Body of pancreas (tissue), 4 donors: ENCODE results near the gene LRP10. TPM values are rescaled to one million over a fixed set of nuclear protein-coding genes. Genes with fewer than 3 reads are reported as not detected.
A peak's percentile ranks its signal among the peaks of the same experiment; 100 is the strongest.

Experiments used
- ATAC-seq: fragments of 150-250 bp; one replicate; pipeline ENCODE4 v1.9.1; 2016
- DNase-seq, 4 donors: peaks; one replicate each; pipeline ENCODE4 v3.0.0-alpha.2; 2019
- H3K27ac ChIP-seq, 4 donors: fragments of 200-600 bp; sonication (generic); 1 replicate in 3 of 4; 2 replicates in 1 of 4; pipeline versions ENCODE4 v1.5.1 to v1.6.1; 2016 to 2019; ENCODE audit warnings: mild to moderate bottlenecking in 1 of 4, mixed read lengths in 1 of 4, moderate library complexity in 1 of 4
- H3K27me3 ChIP-seq, 2 donors: fragments of 200-600 bp; sonication (generic); one replicate each; pipeline ENCODE4 v1.6.0; 2016; ENCODE audit warnings: mild to moderate bottlenecking in 1 of 2
- H3K36me3 ChIP-seq, 2 donors: fragments of 200-600 bp; sonication (generic); replicated peaks in 1 of 2; 2 replicates each; pipeline ENCODE4 v1.5.1; 2016; ENCODE audit warnings: low read depth in 2 of 2; ENCODE audit not compliant: insufficient read depth in 1 of 2
- H3K4me1 ChIP-seq: fragments of 200-600 bp; sonication (generic); one replicate; pipeline ENCODE4 v1.6.0; 2016
- H3K4me3 ChIP-seq, 2 donors: fragments of 200-600 bp; sonication (generic); 1 replicate in 1 of 2; 2 replicates in 1 of 2; pipeline ENCODE4 v1.5.1; 2016 to 2019
- H3K9me3 ChIP-seq, 3 donors: fragments of 200-600 bp; sonication (generic); 1 replicate in 2 of 3; 2 replicates in 1 of 3; pipeline ENCODE4 v1.5.1; 2016
- CTCF ChIP-seq, 7 experiments: fragments of 450-650 bp in 4 of 7; fragments of 200-600 bp in 3 of 7; sonication (generic) in 3 of 7; IDR thresholded peaks; one replicate each; pipeline ENCODE4 v1.5.1; 2016 to 2019; ENCODE audit warnings: antibody characterized with exemption in 7 of 7
- POLR2A ChIP-seq, 3 donors: fragments of 450-650 bp; IDR thresholded peaks; one replicate each; pipeline ENCODE4 v1.6.1; 2016; ENCODE audit warnings: antibody characterized with exemption in 3 of 3, mild to moderate bottlenecking in 2 of 3
- WGBS, 2 donors: methylation state at CpG; one replicate each; pipeline ENCODE4 v1.1.5; 2017; 5-methylcytosine and 5-hydroxymethylcytosine counted together
- intact Hi-C: fragments of 100-400 bp; cut with DNase I; formaldehyde crosslinking; loops from one replicate; pipeline ENCODE4 v1.15.1; 2023
- total RNA-seq, 2 donors: library from RNA; depleted of rRNA; stranded (reverse); fragments of >200 nt; gene quantifications; one replicate each; pipeline ENCODE4 v1.1.0, GENCODE V29; 2016

Gene LRP10
- total RNA-seq, 2 donors from 2014 or later = 47.8 to 83.0 TPM

GRCh38 chr14:22829661-22830442 is 41.7 kb upstream of the LRP10 start, which contains the start of gene MRPL52:
TSS of gene MRPL52 (plus strand) at chr14:22829887. CDS start at chr14:22829913, 26 bp downstream.
- DNase-seq (peak; percentile 90 to 93 (median 91)), ATAC-seq (peak; percentile 99)
- Histone ChIP-seq H3K9me3 (no peaks in the 10 kb centered on the region), H3K36me3 (peaks cover 0 to 6% of the 10 kb centered on the region in 2 donors), H3K4me1 (peaks cover 13% of the 10 kb centered on the region), H3K4me3 (peak within 1 kb of the TSS; percentile 51 to 96), H3K27ac (peak within 1 kb of the TSS; percentile 13 to 89 (median 75)), H3K27me3 (no peaks in the 10 kb centered on the region)
- TF ChIP-seq CTCF (IDR thresholded peaks at IDR 0.05) = peak in 2 of 7 experiments; percentile 5 to 13
- TF ChIP-seq POLR2A (IDR thresholded peaks at IDR 0.05) = peak in 2 of 3 donors; percentile 52 to 68
- intact Hi-C loops = no loop called here
- 0% methylated on average over 31 to 41 of the region's 41 CpGs for WGBS, 2 donors

DNA sequence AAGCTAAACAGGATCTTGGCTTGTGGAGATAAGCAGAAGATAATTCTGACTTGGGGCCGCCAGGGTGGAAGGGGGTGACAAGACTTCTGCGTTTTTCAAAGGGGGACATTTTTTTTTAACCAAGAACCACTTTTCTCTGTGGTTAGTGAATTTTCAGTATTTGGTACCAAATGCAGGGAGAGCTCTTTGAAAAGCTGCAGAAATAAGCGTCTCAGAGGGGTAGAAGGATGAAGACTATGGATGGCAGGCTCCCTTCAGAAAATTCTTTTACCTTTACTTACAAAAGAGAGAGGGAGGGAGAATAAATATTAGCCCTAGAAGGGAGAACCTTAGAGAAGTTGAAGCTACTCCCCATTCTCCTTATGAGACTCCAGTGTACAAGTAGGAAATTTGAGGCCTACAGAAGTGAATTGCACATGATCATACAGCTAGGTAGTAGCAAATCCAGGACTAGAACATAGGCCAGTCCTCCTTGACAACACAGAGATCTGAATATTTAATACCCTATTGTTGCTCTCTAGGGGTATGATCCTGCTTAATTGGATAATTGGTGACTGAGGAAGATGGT is 41.0 kb upstream of the LRP10 start:
- H3K36me3 ChIP-seq = peaks cover 0 to 6% of the 10 kb centered on the region in 2 donors
- peak overlapping the region in 1 of 4 donors; percentile 89 for H3K27ac ChIP-seq
- peaks cover 14% of the 10 kb centered on the region for H3K4me1 ChIP-seq
- H3K4me3 ChIP-seq = peak overlapping the region; percentile 51 to 96
- ATAC-seq (no peak), DNase-seq (no peak)
- intact Hi-C loops = no loop called here
- no peaks in the 10 kb centered on the region for H3K9me3 ChIP-seq
- WGBS, 2 donors = 17 to 18% methylated on average over 3 of the region's 3 CpGs
- TF ChIP-seq POLR2A (IDR thresholded peaks at IDR 0.05) (no peak), CTCF (IDR thresholded peaks at IDR 0.05) (no peak)
- H3K27me3 ChIP-seq = no peaks in the 10 kb centered on the region

DNA sequence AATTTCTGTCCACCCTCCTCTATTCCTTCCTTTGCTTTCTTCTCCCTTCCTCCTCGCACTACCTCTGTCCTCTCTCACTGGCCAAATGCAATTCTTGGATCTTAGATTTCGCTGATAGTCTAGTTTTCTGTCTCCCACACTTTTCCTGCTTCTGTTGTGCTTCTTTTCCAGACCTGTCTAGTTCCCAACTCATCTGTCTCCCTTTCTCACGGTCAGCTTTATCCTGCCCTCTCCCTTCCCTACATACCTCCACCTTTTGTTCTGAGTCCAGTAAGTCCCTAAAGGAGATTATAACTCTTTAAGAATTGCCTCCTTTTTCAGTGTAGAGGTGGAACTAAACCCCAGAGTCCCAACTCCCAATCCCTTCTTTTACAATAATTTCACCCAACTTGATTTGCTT is 36.0 kb upstream of the LRP10 start:
- Histone ChIP-seq H3K27ac (peak overlapping the region in 3 of 4 donors; percentile 86 to 88 (median 87)), H3K36me3 (peaks cover 0 to 6% of the 10 kb centered on the region in 2 donors), H3K4me1 (peaks cover 32% of the 10 kb centered on the region), H3K27me3 (no peaks in the 10 kb centered on the region), H3K4me3 (no peak overlapping the region), H3K9me3 (no peaks in the 10 kb centered on the region)
- 65 to 71% methylated on average over 3 of the region's 3 CpGs for WGBS, 2 donors
- DNase-seq (no peak), ATAC-seq (no peak)
- intact Hi-C loops = no loop called here
- TF ChIP-seq POLR2A (IDR thresholded peaks at IDR 0.05) (no peak), CTCF (IDR thresholded peaks at IDR 0.05) (no peak)

DNA sequence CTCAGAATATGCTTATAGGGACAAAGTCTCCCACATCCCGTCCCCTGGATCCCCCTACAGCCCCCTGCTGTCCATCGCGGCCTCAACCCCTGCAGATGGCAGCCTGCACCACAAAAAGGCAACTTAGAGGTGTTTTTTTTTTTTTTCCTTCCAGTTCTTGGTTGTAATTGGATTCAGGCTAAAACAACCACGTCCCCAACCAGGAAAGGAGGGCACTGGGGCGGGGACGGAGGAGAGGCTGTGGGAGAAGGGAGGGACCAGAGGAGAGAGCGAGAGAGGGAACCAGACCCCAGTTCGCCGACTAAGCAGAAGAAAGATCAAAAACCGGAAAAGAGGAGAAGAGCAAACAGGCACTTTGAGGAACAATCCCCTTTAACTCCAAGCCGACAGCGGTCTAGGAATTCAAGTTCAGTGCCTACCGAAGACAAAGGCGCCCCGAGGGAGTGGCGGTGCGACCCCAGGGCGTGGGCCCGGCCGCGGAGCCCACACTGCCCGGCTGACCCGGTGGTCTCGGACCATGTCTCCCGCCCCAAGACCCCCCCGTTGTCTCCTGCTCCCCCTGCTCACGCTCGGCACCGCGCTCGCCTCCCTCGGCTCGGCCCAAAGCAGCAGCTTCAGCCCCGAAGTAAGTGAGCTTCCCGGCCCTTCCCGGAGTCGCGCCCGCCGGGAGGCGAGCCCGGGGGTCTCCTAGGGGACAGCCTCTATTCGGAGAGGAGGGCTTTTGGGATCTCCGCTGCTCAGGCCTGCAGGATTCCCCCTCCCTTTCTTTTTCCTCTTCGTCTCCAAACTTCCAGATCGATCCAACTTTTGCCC is 35.0 kb upstream of the LRP10 start, which contains the start of gene MMP14:
Gene MMP14, plus strand, starts transcription at position 285 of the 813 bp plus-strand sequence. Its CDS starts 233 bp downstream, at position 518.
- ATAC-seq = peak; percentile 79
- 1 to 5% methylated on average over 15 to 46 of the region's 46 CpGs for WGBS, 2 donors
- intact Hi-C loops = no loop called here
- Histone ChIP-seq H3K27ac (peak within 1 kb of the TSS; percentile 78 to 88 (median 86)), H3K4me3 (peak within 1 kb of the TSS; percentile 47 to 67), H3K36me3 (peaks cover 0 to 7% of the 10 kb centered on the region in 2 donors), H3K27me3 (no peaks in the 10 kb centered on the region), H3K9me3 (no peaks in the 10 kb centered on the region), H3K4me1 (peaks cover 28% of the 10 kb centered on the region)
- DNase-seq = peak; percentile 71 to 81 (median 72)
- TF ChIP-seq POLR2A (IDR thresholded peaks at IDR 0.05) (peak; percentile 13 to 79 (median 54)), CTCF (IDR thresholded peaks at IDR 0.05) (peak in 3 of 7 experiments; percentile 29 to 43 (median 35))
